GM21367 (cell line): Measurements from ENCODE around the gene SKAP2.

Experiments
- ATAC-seq: cut with Tn5 transposase; IDR thresholded peaks from one replicate; pipeline ENCODE4 v1.9.1; 2021; ENCODE audit not compliant: unreplicated experiment

SKAP2 gene

GRCh38 chr7:26668821-26669220, 195.6 kb downstream of the SKAP2 start:
- no peak for ATAC-seq

- peak; percentile 54 for ATAC-seq
Measured at GRCh38 chr7:26667514-26668133, 196.8 kb downstream of the SKAP2 start.

GRCh38 chr7:26664735-26665416, 199.5 kb downstream of the SKAP2 start:
- no peak for ATAC-seq

GRCh38 chr7:26664274-26664673, 200.1 kb downstream of the SKAP2 start:
- no peak for ATAC-seq

GRCh38 chr7:26663874-26664273, 200.5 kb downstream of the SKAP2 start:
- ATAC-seq: no peak

GRCh38 chr7:26662646-26663045, 201.7 kb downstream of the SKAP2 start:
- ATAC-seq: no peak

GRCh38 chr7:26659121-26659520, 205.3 kb downstream of the SKAP2 start:
- ATAC-seq: no peak

GRCh38 chr7:26658389-26659084, 205.9 kb downstream of the SKAP2 start:
- no peak for ATAC-seq

GRCh38 chr7:26657686-26658388, 206.6 kb downstream of the SKAP2 start:
- no peak for ATAC-seq

GRCh38 chr7:26657206-26657641, 207.2 kb downstream of the SKAP2 start:
- no peak for ATAC-seq

GRCh38 chr7:26656735-26657134, 207.7 kb downstream of the SKAP2 start:
- no peak for ATAC-seq

GRCh38 chr7:26655781-26656180, 208.6 kb downstream of the SKAP2 start:
- no peak for ATAC-seq

GRCh38 chr7:26653430-26654399, 210.7 kb downstream of the SKAP2 start:
- ATAC-seq: no peak

GRCh38 chr7:26652401-26653100, 211.8 kb downstream of the SKAP2 start:
- ATAC-seq: no peak

GRCh38 chr7:26650103-26650502, 214.3 kb downstream of the SKAP2 start:
- ATAC-seq: no peak

GRCh38 chr7:26649388-26649787, 215.0 kb downstream of the SKAP2 start:
- no peak for ATAC-seq

GRCh38 chr7:26648554-26648953, 215.8 kb downstream of the SKAP2 start:
- ATAC-seq: no peak

GRCh38 chr7:26646336-26647048, 217.9 kb downstream of the SKAP2 start:
- ATAC-seq: no peak

GRCh38 chr7:26645121-26645520, 219.3 kb downstream of the SKAP2 start:
- no peak for ATAC-seq
